Dermis microvascular lymphatic vessel endothelial cell (primary cell): Measurements from ENCODE around the gene SPOCK2. TPM values are rescaled to one million over a fixed set of nuclear protein-coding genes. Genes with fewer than 3 reads are reported as not detected.
A peak's percentile ranks its signal among the peaks of the same experiment; 100 is the strongest.

ENCODE experiments used
- DNase-seq, 2 donors: peaks; one replicate each; pipeline versions ENCODE4 v3.0.0 to v3.0.0-alpha.2; 2010; ENCODE audit warnings: low read depth in 2 of 2
- total RNA-seq: library from RNA; depleted of rRNA; stranded (reverse); fragments of >200 nt; gene quantifications from 2 replicates; pipeline ENCODE4 v1.2.1, GENCODE V29; 2014

Gene SPOCK2
- total RNA-seq, 1 donor from 2014 or later: 1.9 TPM

GRCh38 chr10:72074574-72075375, 13.6 kb downstream of the SPOCK2 start:
- DNase-seq: no peak

DNA sequence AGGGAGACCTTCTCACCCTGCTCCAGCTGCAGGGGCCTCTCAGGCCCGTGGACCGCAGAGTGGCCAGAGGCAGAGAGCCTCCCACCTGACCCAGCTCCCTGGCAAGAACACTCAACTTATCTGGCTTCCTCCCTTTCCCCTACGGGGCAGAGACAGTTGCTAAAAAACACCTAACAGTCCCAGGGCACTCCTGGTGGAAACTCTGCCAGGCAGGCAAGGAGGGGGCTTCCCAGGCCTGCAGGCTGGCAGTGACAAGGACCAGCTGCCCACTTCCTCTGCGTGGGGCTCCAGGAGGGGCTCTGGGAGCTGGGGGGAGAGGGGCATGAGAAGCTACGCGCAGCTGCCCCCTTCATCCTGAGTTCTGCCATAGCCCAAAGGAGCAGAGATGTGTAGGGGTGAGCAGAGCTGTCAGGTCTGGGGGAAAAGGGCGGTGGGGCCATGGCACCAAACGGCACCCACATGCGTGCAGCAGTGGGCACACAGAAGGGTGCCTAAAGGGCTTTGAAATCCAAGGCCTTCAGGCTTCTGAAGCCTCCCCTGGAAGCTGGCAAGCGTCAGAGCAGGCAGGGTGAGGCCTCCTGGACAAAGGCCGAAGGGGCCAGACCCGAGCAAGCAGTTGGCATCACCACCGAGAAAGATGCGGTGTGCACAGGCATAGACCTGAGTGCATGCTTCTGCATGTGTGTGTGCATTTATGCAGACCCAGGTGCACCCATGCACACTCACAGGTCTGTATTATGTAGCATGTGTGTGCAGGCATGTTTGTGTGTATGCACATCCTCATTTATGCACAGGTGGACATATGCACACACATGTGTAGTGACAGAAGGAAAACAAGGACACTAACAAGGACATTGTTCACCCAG, 14.4 kb downstream of the SPOCK2 start:
- DNase-seq: no peak

DNA sequence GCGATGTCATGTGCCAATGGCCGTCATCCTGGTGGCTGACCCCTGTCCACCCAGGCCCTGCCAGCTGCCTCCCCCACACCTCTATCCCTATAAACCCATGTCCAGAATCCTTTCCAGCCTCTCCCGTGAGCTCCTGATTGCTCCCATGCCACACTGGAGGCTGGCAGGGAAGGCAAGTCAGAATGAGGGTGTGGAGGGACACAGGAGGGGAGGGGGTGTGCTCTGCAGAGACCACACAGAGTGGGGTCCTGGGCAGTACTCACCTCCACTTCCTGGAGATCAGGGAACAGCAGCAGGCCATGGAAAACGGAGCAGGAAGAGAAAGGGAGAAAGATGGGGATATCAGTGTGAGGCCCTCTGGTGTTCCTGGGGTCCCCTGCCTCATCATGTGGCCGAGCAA, 15.7 kb downstream of the SPOCK2 start:
- DNase-seq: no peak

DNA sequence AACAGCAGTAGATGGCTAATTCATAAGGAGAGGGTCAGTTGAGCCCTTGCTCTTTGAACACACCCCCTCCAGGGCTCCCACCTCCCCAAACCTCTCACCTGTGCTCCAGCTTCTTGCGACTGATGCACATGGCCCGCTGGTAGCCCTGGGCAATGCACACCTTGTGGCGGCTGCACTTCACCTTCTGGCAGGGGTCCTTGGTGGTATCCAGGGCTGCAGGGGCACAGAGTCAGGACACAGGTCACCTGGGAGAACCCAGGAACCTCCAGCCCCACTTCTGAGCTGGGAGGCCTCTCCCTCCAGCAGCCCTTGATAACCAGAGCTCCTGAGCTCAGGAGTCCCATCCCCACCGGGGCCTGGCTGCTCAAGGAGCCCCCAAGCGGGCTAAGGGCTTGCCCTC, 16.3 kb downstream of the SPOCK2 start:
- DNase-seq: no peak

GRCh38 chr10:72069751-72070526, 18.4 kb downstream of the SPOCK2 start:
- DNase-seq: no peak

DNA sequence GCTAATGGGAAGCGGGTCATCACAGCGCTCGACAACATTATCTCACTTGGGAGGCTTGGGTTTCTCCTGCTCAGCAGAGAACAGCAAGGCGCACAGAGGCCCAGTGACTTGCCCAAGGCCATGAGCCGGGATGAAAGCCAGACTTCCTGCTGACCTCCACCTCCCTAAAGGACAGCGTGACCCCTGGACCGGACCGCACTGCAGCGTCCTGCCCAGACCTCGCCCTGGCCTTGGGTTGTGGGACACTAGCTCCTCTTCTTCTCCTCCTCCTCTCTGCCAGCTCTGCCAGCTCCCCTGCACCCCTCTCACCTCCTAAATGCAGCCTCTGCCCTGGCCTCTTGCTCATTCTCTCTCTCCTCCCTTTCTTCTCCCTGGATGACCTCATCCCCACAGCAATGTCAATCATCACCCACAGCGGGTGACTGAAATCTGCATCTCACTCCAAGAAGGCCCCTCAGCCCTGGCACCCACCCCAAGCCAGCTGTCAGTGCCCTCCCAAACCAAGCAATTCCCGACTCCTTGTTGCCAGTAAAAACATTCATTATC, 19.4 kb downstream of the SPOCK2 start:
- DNase-seq: no peak

- DNase-seq: no peak
Observed at GRCh38 chr10:72068126-72068765, 20.1 kb downstream of the SPOCK2 start.

- DNase-seq: no peak
Observed at GRCh38 chr10:72067463-72068125, 20.8 kb downstream of the SPOCK2 start.

DNA sequence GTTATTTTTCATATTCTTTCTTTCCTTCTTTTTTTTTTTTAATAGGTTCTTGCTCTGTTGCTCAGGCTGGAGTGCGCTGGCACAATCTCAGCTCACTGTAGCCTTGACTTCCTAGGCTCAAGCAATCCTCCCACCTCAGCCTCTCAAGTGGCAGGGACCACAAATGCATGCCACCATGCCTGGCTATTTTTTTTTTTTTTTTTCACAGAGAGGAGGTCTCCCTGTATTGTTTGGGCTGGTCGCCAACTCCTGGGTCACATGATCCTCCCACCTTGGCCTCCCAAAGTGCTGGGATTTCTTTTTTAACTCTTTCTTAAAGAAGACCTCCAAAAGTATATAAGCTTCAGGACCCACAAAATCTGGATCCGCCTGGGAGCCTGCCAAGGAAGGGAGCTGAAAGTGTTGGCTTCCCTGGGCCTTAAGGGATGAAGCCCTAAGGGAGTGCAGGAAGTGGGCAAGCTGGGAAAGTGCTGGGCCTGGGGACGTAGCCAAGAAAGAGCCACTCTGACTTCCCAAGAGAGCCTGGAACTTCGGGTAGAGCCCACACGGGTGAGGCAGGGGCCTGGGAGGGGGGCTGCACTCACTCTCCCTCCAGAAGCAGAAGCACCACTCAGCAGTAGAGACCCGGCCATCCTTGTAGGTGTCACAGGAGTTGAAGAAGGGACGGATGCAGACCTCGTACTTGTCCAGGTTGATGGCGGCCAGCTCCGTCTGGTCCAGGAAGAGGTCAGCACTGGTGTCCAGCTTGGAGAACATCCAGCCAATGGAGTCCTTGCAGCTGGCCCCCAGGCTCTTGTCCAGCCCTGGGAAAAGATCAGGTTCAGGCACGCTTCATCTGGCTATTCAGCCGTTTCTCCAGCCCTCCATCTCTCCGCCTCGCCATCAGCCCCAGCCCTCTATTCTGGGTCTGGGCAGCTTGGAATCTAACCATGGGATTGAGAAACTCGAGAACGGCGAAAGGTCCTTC, 21.8 kb downstream of the SPOCK2 start:
- no peak for DNase-seq

DNA sequence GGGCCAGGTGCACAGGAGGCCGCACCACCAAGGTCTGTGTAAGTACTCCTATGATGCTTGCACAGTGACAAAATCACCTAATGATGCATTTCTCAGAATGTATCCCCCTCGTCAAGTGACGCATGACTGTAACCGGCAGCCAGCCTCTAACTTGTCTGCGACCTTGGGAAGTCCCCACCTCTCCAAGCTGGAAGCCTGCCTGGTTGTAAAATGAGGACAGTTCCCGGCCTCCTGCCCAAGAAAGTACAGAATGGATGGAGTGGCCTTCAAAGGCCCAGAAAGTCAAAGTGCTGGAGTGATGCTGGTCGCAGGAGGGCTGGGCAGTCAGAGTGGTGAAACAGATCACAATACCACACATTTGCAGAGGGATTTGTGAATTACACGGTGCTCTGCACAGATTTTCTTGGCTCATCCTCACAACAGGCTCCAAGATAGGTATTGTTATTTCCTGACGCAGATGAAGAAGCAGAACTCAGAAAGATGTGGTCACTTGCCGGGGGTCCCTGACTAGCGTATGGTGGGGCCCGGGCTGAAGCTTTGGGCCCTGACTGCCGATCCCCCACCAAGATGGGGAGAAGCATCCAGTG, 22.8 kb downstream of the SPOCK2 start:
- DNase-seq: peak; percentile 11 to 45

DNA sequence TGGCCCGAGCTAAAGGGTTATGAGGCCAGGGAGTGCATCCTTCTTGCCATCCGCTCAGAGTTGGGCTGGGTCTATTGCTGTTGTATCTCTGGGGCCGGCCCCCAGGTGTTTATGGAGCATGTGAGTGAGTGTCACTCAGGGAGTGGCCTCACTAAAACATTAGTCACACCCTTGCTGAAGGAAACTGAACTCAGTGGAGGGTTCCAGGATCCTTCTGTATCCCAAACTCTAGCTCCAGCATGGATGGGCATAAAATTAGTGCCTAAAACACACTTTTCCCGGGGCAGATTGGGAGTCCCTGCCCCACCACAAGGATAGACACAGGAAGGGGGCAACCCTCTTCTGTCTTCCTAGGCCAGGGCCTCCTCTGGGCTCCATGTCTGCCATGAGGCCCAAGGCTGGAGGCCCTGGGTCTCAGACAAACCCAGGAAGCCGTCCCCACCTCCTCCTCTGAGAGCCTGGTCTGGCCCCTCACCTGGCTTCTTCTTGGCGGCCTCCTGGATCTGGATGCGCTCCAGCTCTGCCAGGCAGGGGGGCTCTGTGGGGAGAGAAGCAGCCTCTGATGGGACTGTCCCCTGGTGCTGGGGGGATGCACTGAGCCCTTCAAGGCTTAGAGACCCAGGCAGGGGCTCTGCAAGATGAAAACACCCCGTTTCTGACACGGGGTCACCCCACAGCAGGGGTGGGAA, 24.5 kb downstream of the SPOCK2 start:
- DNase-seq: peak; percentile 52 to 59

DNA sequence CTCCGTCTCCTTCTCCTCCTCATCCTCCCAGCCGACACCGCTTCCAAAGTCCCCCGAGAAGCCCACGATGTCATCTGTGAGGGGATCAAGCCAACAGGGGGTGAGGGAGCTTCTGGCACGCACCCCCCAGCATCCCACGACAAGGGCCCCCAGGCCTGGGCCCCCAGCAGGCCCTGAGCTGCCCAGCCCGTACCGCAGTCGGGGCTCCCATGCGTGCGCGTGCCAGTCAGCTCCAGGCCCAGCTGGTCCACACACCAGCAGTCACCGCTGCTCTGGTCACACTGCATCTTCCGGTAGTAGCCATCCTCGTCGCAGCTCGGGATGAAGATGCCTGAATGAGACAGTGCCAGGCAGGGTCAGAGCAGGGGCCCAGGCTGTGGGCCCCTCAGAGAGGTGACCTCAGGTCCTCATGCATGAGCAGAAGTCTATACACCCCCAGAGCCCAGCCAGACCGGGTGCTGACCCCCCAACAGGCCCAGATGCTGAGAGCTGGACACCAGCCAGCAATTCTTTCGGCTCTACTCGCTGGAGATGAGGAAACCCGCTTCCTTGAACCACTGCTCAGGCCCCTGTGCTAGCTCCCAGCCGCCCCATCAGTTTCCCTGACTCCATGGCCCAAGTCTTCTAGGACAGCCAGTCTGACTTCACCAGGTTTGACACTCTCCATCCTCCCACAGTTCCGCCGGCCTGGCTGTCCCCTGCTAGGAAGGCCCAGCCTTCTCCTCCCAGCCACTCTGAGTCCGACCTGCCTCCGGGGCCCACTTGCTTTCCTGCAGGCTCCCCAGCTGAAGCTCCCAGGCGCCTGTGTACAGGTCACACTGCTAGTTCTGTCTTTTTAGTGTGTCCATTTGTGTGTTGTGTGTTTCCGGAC, 25.3 kb downstream of the SPOCK2 start:
- DNase-seq: no peak

DNA sequence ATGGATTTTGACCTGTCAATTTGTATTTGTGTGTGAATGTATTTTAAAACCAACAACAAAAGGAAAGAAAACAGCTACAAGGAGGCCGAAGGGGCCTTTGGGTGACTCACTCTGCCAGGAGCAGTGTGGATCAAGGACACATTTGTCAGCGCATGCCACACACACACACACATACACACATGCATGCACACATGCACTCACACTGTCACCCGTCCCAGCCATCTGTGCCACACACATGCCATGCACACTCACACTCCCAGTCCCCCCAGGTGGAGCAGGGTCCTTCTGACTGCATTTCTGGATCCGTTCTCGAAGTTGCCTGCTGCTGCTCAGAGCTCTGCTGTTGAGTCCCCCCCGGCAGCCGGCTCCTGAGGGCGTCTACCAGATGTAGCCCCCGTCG, 26.0 kb downstream of the SPOCK2 start:
- DNase-seq: no peak

DNA sequence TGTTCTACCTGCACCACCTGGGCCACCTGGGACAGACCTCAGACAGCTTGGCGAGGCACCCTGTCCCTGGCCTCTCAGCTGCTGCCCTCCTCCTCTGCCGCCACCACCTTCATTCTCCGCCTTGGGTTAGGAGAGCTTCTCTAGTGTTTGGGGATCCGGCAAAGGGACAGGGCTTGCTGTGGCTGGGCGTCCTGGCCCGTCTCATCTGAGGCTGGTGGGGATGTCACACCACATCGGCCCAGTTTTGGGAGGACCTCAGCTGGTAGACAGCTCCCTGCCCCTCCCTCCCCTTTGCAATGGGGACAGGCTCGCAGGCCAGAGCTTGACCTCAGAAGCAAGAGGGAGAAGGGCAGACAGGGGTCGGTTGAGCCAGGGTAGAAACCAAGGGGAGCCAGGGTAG, 26.4 kb downstream of the SPOCK2 start:
- DNase-seq: no peak

- DNase-seq: no peak
Observed at GRCh38 chr10:72061491-72061890, 26.9 kb downstream of the SPOCK2 start.

GRCh38 chr10:72059843-72060822, 28.2 kb downstream of the SPOCK2 start:
- no peak for DNase-seq
